Measurements from ENCODE around the gene DYNC1I1.

DYNC1I1 gene

DNA sequence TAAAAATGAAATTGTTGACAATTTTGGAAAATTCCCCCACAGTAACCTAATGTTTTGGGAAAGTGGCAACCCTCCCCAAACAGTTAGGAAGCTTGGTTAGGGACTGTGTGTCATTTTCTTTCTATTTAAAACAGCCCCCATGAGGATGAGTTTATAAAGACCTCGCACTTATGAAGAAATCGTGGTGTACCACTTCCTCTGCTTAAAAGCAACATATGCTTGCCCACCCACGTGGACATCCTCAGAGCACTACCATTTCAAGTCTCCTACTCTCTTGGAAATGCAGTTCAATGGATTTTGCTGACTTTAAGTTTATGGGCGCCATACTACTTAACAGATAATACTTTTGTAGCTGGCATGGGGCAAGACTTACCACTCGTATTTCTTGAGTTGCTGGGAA, 223.8 kb downstream of the DYNC1I1 start:
- TF ChIP-seq, protein P1, sequence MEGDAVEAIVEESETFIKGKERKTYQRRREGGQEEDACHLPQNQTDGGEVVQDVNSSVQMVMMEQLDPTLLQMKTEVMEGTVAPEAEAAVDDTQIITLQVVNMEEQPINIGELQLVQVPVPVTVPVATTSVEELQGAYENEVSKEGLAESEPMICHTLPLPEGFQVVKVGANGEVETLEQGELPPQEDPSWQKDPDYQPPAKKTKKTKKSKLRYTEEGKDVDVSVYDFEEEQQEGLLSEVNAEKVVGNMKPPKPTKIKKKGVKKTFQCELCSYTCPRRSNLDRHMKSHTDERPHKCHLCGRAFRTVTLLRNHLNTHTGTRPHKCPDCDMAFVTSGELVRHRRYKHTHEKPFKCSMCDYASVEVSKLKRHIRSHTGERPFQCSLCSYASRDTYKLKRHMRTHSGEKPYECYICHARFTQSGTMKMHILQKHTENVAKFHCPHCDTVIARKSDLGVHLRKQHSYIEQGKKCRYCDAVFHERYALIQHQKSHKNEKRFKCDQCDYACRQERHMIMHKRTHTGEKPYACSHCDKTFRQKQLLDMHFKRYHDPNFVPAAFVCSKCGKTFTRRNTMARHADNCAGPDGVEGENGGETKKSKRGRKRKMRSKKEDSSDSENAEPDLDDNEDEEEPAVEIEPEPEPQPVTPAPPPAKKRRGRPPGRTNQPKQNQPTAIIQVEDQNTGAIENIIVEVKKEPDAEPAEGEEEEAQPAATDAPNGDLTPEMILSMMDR (IDR thresholded peaks at IDR 0.05; ENCODE audit: extremely low read depth, missing control alignments), result no peak

DNA sequence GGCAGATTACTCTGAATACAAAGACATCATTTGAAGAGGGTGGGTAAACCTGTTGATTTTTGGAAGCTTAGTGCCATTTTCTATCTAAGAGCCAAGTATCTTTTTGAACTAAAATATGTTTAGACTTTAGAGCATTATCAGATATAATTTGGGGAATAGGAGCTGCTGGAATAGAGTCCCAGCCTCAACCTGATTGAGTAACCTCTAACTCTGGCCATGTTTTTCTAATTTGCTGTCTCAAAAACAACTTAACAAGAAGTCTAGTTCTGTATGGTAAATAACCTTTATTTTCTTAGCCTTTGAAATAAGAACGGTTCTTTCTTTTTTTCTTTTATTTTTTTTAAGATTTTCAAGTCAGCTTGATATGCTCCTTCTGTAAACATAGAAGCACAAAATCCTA, 224.5 kb downstream of the DYNC1I1 start:
- no peak for DNase-seq (ENCODE audit: low spot score)
- TF ChIP-seq, protein P1 (IDR thresholded peaks at IDR 0.05; ENCODE audit: extremely low read depth, missing control alignments), result no peak

More for the DNA sequence above, 223.8 kb downstream of the DYNC1I1 start:
- no peak for DNase-seq (ENCODE audit: low spot score)

DNA sequence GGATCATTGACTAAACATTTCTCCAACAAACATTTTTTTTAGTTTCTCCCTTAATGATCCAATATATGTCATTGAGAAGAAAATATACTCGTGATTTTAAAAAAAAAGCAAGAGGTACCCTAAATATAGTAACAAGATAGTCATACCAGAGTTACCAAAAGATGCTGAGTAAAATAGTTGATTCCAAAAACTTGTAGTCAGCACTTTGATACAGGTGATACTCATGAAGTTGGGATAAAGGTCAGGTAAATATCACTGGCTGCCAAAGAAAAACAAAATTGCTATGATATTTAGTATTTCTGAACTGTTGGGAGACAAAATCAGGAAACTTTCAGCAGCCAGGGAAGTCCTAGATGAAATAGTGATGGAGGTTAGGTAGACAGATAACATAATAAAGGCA, 225.3 kb downstream of the DYNC1I1 start:
- DNase-seq (ENCODE audit: low spot score), result no peak
- TF ChIP-seq, protein P1 (IDR thresholded peaks at IDR 0.05; ENCODE audit: extremely low read depth, missing control alignments), result no peak

DNA sequence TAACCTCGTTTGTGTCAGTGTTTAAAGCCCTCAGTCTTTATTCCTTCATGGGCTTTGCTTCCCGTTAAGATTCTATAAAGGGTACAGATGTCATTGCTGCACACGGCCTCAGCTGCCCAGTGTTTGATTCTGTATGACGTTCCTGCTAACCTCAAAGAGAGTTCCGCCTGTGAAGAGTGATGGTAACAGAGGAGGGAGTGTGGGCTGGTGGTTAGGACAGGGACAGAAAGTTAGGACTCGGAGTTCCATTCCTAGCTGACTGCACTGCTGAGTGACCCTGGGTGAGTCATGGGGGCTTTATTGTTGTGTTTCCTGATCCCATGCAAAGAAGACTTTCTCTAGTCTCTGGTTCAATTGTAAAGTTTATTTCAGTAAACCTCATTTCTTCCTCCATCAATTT, 227.1 kb downstream of the DYNC1I1 start:
- DNase-seq (ENCODE audit: low spot score), result no peak
- TF ChIP-seq, protein P1 (IDR thresholded peaks at IDR 0.05; ENCODE audit: extremely low read depth, missing control alignments), result no peak

DNA sequence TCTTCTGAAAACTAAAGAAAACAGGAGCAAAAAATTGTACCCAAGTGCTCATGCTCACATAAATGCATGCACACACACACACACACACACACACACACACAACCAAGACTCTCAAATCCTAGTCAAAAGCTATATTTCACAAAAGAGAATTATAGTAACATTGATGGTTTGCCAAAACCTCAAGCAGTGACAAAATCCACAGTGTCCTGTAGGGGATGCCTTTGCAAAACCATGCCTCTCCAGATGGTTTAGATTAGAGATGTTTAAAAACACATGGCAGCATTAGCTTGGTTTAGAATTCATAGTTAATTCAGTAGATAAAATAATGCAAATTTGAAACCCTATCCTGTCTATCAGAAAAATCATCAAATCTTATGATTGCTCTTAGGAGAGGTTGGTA, 232.2 kb downstream of the DYNC1I1 start:
- no peak for DNase-seq (ENCODE audit: low spot score)
- TF ChIP-seq, protein P1 (IDR thresholded peaks at IDR 0.05; ENCODE audit: extremely low read depth, missing control alignments), result no peak

DNA sequence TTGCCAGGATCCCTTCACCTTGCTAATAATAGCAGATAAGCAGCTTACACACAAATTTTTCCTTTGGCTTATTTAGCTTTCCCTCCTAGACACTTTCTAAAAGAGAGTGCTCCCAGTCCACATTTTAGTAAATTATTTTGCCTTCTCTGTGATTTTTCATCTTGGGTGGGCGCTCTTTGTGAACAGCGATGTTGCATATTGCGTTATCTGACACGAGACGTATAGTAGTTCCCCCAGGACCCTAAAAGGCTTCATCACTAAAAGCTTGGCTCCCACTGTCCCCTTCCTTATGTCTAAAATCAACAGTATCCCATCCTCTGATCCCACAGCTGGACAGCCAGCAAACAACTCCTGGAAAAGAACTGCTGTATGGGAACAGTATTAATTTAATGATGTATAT, 232.9 kb downstream of the DYNC1I1 start:
- DNase-seq (ENCODE audit: low spot score), result no peak
- TF ChIP-seq, protein P1 (IDR thresholded peaks at IDR 0.05; ENCODE audit: extremely low read depth, missing control alignments), result no peak

DNA sequence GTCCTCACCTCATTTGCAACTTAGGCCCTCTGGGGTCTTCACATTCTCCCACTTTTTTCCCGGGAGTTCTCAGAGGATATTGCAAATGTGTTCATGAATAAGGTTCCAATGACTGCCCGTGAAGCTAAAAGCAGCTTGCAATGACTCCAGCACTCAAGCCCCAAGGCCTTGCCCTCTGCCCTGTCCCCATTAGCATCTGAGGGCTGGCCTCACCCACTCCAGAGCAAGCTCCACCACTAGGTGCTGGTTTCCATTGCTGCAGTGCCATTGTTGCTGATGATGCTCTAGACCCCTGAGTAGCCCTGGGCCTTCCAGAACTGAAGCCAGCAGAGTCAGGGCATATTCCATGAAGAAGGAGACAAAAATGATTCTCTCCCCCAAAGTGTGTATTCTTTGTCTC, 236.8 kb downstream of the DYNC1I1 start:
- no peak for DNase-seq (ENCODE audit: low spot score)
- TF ChIP-seq, protein P1 (IDR thresholded peaks at IDR 0.05; ENCODE audit: extremely low read depth, missing control alignments), result no peak
